ENCODE measurements around the gene PPM1J.

- peak in 1 of 2 experiments; percentile 56; a peak in 1 of 3 replicates for TF ChIP-seq POLR2A (IDR thresholded peaks at IDR 0.05; ENCODE audit: control extremely low read depth in 1 of 2, low read depth in 2 of 2, low read length in 2 of 2)
- peak in 1 of 3 experiments; percentile 15; a peak in 1 of 4 replicates for TF ChIP-seq CTCF (IDR thresholded peaks at IDR 0.05; ENCODE audit: control extremely low read depth in 1 of 3, insufficient read depth in 1 of 3, low read depth in 1 of 3, low read length in 3 of 3)
These were observed 41.3 kb downstream of the PPM1J start for GRCh38 chr1:112673592-112674439.

All from H1 (cell line).